IPS-20b (cell line): Measurements from ENCODE around the gene HPCA.
A peak's percentile ranks its signal among the peaks of the same experiment; 100 is the strongest.

Experiments
- H3K27ac ChIP-seq: one replicate; pipeline ENCODE4 v1.5.1; 2013; ENCODE audit warnings: low read length
- H3K27me3 ChIP-seq: 2 replicates; pipeline ENCODE4 v1.6.1; 2013; ENCODE audit warnings: mild to moderate bottlenecking, low read length, inconsistent platforms; ENCODE audit not compliant: insufficient read depth
- H3K36me3 ChIP-seq: 2 replicates; pipeline ENCODE4 v1.6.1; 2013; ENCODE audit warnings: low read depth, mild to moderate bottlenecking, inconsistent platforms, low read length, moderate library complexity; ENCODE audit not compliant: insufficient read depth
- H3K4me1 ChIP-seq: 2 replicates; pipeline ENCODE4 v1.6.1; 2013; ENCODE audit warnings: mild to moderate bottlenecking, control low read depth, inconsistent platforms, low read length, moderate library complexity; ENCODE audit not compliant: insufficient read depth
- H3K4me3 ChIP-seq: 2 replicates; pipeline ENCODE4 v1.5.1; 2013; ENCODE audit warnings: mild to moderate bottlenecking, low read length, inconsistent platforms
- H3K9ac ChIP-seq: 2 replicates; pipeline ENCODE4 v1.6.1; 2013; ENCODE audit warnings: low read depth, mild to moderate bottlenecking, inconsistent platforms, low read length, moderate library complexity
- H3K9me3 ChIP-seq: 2 replicates; pipeline ENCODE4 v1.6.1; 2013; ENCODE audit warnings: mild to moderate bottlenecking, low read depth, low read length, inconsistent platforms; ENCODE audit not compliant: insufficient read depth

HPCA gene

GRCh38 chr1:32917521-32917920 is 31.2 kb downstream of the HPCA start:
- H3K4me1 ChIP-seq, result no peaks in the 10 kb centered on the region
- H3K36me3 ChIP-seq, result no peaks in the 10 kb centered on the region
- H3K4me3 ChIP-seq, result no peak overlapping the region
- no peaks in the 10 kb centered on the region for H3K9me3 ChIP-seq
- H3K27me3 ChIP-seq, result peaks cover 2% of the 10 kb centered on the region
- no peak overlapping the region for H3K27ac ChIP-seq
- H3K9ac ChIP-seq, result no peak overlapping the region

- no peaks in the 10 kb centered on the region for H3K9me3 ChIP-seq
Observed at GRCh38 chr1:32918179-32918578, 31.9 kb downstream of the HPCA start.

GRCh38 chr1:32919811-32920733 is 33.8 kb downstream of the HPCA start:
- Histone ChIP-seq H3K4me1 (0 out of 2 replicates have a peak, but pooled peaks cover under 1% of the 10 kb centered on the region), H3K4me3 (no peak overlapping the region), H3K27me3 (peaks cover 27% of the 10 kb centered on the region), H3K9ac (no peak overlapping the region), H3K9me3 (no peaks in the 10 kb centered on the region), H3K27ac (no peak overlapping the region), H3K36me3 (no peaks in the 10 kb centered on the region)

More at GRCh38 chr1:32918179-32918578, 31.9 kb downstream of the HPCA start:
- H3K27me3 ChIP-seq, result peaks cover 8% of the 10 kb centered on the region
- no peak overlapping the region for H3K27ac ChIP-seq
- H3K4me3 ChIP-seq, result no peak overlapping the region
- no peaks in the 10 kb centered on the region for H3K4me1 ChIP-seq
- H3K36me3 ChIP-seq, result no peaks in the 10 kb centered on the region
- no peak overlapping the region for H3K9ac ChIP-seq

GRCh38 chr1:32920833-32921232 is 34.5 kb downstream of the HPCA start:
- H3K9ac ChIP-seq, result no peak overlapping the region
- no peaks in the 10 kb centered on the region for H3K36me3 ChIP-seq
- H3K9me3 ChIP-seq, result no peaks in the 10 kb centered on the region
- no peak overlapping the region for H3K27ac ChIP-seq
- 0 out of 2 replicates have a peak, but pooled peaks cover 2% of the 10 kb centered on the region for H3K4me1 ChIP-seq
- peaks cover 35% of the 10 kb centered on the region for H3K27me3 ChIP-seq
- no peak overlapping the region for H3K4me3 ChIP-seq

- Histone ChIP-seq H3K4me1 (peaks cover 7% of the 10 kb centered on the region; the same call in 1 of the 2 replicates), H3K36me3 (no peaks in the 10 kb centered on the region), H3K27ac (no peak overlapping the region), H3K4me3 (peak overlapping the region; percentile 67), H3K9ac (no peak overlapping the region), H3K27me3 (peaks cover 75% of the 10 kb centered on the region), H3K9me3 (no peaks in the 10 kb centered on the region)
Observed at GRCh38 chr1:32924881-32925344, 38.6 kb downstream of the HPCA start.

GRCh38 chr1:32925403-32926162 is 39.3 kb downstream of the HPCA start:
- Histone ChIP-seq H3K27me3 (peaks cover 75% of the 10 kb centered on the region), H3K36me3 (no peaks in the 10 kb centered on the region), H3K4me1 (peaks cover 7% of the 10 kb centered on the region; the same call in 1 of the 2 replicates), H3K9me3 (no peaks in the 10 kb centered on the region), H3K4me3 (peak overlapping the region; percentile 67), H3K27ac (no peak overlapping the region), H3K9ac (no peak overlapping the region)

GRCh38 chr1:32926562-32926961 is 40.3 kb downstream of the HPCA start:
- peaks cover 75% of the 10 kb centered on the region for H3K27me3 ChIP-seq
- no peak overlapping the region for H3K9ac ChIP-seq
- no peaks in the 10 kb centered on the region for H3K9me3 ChIP-seq
- H3K36me3 ChIP-seq, result no peaks in the 10 kb centered on the region
- H3K4me3 ChIP-seq, result peak overlapping the region; percentile 67; the same call in 1 of the 2 replicates
- H3K4me1 ChIP-seq, result peaks cover 7% of the 10 kb centered on the region; the same call in 1 of the 2 replicates
- no peak overlapping the region for H3K27ac ChIP-seq

- H3K4me3 ChIP-seq, result no peak overlapping the region
- no peak overlapping the region for H3K9ac ChIP-seq
- peaks cover 74% of the 10 kb centered on the region for H3K27me3 ChIP-seq
- H3K4me1 ChIP-seq, result peaks cover 7% of the 10 kb centered on the region; the same call in 1 of the 2 replicates
- H3K9me3 ChIP-seq, result no peaks in the 10 kb centered on the region
- no peak overlapping the region for H3K27ac ChIP-seq
- H3K36me3 ChIP-seq, result no peaks in the 10 kb centered on the region
Observed at GRCh38 chr1:32927441-32927840, 41.1 kb downstream of the HPCA start.

GRCh38 chr1:32928285-32928684 is 42.0 kb downstream of the HPCA start:
- Histone ChIP-seq H3K9me3 (no peaks in the 10 kb centered on the region), H3K27me3 (peaks cover 65% of the 10 kb centered on the region), H3K4me1 (peaks cover 7% of the 10 kb centered on the region; the same call in 1 of the 2 replicates), H3K4me3 (no peak overlapping the region), H3K27ac (no peak overlapping the region), H3K36me3 (no peaks in the 10 kb centered on the region), H3K9ac (no peak overlapping the region)

- no peak overlapping the region for H3K27ac ChIP-seq
- peaks cover 61% of the 10 kb centered on the region for H3K27me3 ChIP-seq
- peaks cover 7% of the 10 kb centered on the region; the same call in 1 of the 2 replicates for H3K4me1 ChIP-seq
- H3K9ac ChIP-seq, result no peak overlapping the region
- no peaks in the 10 kb centered on the region for H3K36me3 ChIP-seq
- H3K4me3 ChIP-seq, result no peak overlapping the region
- no peaks in the 10 kb centered on the region for H3K9me3 ChIP-seq
Observed at GRCh38 chr1:32928715-32929114, 42.4 kb downstream of the HPCA start.

- H3K4me1 ChIP-seq, result peaks cover 7% of the 10 kb centered on the region; the same call in 1 of the 2 replicates
- peaks cover 54% of the 10 kb centered on the region for H3K27me3 ChIP-seq
- no peak overlapping the region for H3K4me3 ChIP-seq
- H3K36me3 ChIP-seq, result no peaks in the 10 kb centered on the region
- H3K9ac ChIP-seq, result no peak overlapping the region
- no peaks in the 10 kb centered on the region for H3K9me3 ChIP-seq
- H3K27ac ChIP-seq, result no peak overlapping the region
Observed at GRCh38 chr1:32929366-32929765, 43.1 kb downstream of the HPCA start.
